ENCODE data around the gene CD300LG.

The CD300LG gene

DNA sequence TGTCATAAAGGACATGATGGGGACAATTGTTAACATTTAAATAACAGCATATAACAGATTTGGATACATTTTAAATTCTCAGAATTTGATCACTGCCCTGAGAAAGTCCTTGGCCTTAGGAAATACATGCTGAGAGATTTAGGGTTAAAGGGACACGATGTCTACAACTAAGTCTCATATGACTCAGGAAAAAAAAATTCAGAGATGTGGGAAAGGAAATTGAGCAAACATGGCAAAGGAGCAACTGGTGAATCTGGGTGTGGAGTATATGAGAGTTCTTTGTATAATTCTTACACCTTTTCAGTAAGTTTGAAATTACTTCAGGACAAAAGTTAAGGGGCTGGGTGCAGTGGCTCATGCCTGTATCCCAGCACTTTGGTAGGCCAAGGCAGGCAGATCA lies 32.3 kb upstream of the CD300LG start:
- peak; percentile 52 for DNase-seq (ENCODE audit: low read depth)

DNA sequence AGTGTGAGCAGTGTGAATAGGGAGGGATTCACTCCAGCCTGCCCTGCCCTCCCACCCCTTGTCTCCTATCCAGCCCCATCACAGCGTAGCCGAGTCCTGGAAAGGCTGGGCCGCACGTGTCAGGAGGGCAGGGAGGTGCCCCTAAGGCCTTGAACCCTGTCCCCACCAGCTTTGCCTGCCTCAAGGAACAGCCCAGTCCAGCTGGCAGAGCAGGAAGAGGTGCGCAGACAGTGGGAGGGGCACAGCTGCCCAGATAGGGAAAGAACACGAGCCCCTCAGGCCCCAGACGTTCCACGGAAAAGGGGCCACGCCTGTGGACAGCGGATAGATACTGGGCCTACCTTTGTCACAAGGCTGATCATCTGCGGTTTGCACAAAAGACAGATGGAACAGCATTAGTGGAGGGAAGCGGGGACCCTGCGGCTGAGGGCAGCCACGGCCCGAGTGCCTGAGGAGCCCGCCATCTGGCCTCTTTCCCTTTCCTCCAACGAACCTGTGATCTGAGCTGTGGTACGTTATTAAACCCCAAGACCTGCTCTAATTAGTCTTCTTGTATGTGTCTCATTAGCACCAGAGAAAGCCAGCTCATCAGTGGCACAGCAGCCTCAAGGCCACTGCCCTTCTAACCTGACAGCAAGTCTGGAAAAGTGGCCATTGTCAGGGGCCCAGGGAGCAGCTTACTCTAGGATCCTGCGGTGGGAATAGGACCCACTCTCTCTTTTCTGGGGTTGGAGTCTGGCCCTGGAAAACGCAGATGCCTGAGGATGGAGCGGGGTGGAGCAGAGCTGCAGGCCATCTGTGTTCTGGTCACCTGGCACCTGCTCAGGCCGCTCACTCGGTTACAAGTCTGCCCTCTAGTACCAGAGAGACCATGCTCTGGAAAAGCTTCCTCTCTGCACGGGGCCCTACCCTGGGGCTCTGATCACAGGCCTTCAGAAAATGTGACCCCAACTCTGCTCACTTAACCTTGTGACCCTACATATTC lies 30.3 kb upstream of the CD300LG start:
- TF ChIP-seq, protein P1, sequence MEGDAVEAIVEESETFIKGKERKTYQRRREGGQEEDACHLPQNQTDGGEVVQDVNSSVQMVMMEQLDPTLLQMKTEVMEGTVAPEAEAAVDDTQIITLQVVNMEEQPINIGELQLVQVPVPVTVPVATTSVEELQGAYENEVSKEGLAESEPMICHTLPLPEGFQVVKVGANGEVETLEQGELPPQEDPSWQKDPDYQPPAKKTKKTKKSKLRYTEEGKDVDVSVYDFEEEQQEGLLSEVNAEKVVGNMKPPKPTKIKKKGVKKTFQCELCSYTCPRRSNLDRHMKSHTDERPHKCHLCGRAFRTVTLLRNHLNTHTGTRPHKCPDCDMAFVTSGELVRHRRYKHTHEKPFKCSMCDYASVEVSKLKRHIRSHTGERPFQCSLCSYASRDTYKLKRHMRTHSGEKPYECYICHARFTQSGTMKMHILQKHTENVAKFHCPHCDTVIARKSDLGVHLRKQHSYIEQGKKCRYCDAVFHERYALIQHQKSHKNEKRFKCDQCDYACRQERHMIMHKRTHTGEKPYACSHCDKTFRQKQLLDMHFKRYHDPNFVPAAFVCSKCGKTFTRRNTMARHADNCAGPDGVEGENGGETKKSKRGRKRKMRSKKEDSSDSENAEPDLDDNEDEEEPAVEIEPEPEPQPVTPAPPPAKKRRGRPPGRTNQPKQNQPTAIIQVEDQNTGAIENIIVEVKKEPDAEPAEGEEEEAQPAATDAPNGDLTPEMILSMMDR (conservative IDR thresholded peaks at IDR 0.05; ENCODE audit: low read depth, low read length) = no peak
- H3K4me3 ChIP-seq (ENCODE audit: low read length) = no peak overlapping the region
- DNase-seq (ENCODE audit: low read depth) = no peak

More for the DNA sequence above, 32.3 kb upstream of the CD300LG start:
- no peak overlapping the region for H3K4me3 ChIP-seq (ENCODE audit: low read length)
- TF ChIP-seq, protein P1 (conservative IDR thresholded peaks at IDR 0.05; ENCODE audit: low read depth, low read length) = no peak

DNA sequence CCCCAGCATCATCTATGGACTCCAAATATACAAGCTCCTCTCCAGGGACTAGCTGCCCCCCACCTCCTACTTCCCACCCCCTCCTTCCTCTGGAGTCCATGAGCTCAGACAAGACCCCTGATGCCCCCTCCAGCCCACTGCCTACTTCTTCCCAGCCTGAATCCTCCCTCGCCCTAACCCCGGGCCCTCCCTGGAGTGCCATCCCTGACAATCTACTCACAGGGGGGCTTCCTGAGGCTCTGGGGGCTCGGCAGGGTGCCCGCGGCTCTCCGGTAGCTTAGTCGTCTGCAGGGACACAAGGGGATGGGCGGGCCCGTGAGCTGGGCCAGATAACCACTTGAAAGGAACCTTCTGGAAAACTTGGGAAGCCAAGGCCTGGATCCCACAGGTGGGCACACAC lies 29.1 kb upstream of the CD300LG start:
- no peak overlapping the region for H3K4me3 ChIP-seq (ENCODE audit: low read length)
- DNase-seq (ENCODE audit: low read depth) = no peak
- TF ChIP-seq, protein P1 (conservative IDR thresholded peaks at IDR 0.05; ENCODE audit: low read depth, low read length) = no peak

DNA sequence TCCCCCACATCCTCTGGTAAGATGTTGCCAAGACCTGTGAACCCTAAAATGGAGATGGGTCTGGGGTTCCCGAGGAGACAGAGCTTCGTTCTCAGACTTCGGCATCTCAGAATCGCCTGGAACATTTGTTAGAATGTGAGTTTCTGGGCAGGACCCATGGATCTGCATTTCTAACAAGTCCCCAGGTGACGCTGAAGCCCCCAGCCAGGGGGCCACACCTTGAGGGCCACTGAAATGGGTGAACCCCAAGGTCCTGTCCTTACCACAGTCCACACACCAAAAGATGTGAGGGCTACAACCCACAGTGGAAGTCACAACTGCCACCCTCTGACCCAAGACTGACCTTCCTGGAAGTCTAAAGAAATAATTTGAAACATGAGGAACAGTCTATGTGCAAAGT lies 28.0 kb upstream of the CD300LG start:
- no peak overlapping the region for H3K4me3 ChIP-seq (ENCODE audit: low read length)

DNA sequence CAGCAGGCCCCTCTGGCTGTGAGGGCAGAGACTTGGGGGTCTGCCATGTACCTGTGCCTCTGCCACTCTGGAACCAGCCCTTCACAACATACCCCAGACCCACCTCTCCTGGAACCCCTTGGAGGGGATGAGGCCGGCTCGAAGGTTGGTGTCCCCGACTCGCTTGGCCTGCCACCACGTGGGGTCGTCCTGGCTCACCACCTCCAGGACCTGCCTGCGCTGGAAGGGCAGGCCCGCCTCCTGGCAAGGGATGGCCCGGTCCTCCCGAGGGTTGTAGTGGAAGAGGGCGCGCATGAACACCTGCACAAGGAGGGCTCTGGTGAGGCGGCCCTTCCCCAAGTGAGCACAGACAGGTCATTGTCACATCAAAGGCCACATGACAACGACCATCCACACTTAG lies 26.2 kb upstream of the CD300LG start:
- H3K4me3 ChIP-seq (ENCODE audit: low read length) = no peak overlapping the region
- DNase-seq (ENCODE audit: low read depth) = no peak
- TF ChIP-seq, protein P1 (conservative IDR thresholded peaks at IDR 0.05; ENCODE audit: low read depth, low read length) = no peak

More for the DNA sequence above, 28.0 kb upstream of the CD300LG start:
- TF ChIP-seq, protein P1 (conservative IDR thresholded peaks at IDR 0.05; ENCODE audit: low read depth, low read length) = no peak
- no peak for DNase-seq (ENCODE audit: low read depth)

DNA sequence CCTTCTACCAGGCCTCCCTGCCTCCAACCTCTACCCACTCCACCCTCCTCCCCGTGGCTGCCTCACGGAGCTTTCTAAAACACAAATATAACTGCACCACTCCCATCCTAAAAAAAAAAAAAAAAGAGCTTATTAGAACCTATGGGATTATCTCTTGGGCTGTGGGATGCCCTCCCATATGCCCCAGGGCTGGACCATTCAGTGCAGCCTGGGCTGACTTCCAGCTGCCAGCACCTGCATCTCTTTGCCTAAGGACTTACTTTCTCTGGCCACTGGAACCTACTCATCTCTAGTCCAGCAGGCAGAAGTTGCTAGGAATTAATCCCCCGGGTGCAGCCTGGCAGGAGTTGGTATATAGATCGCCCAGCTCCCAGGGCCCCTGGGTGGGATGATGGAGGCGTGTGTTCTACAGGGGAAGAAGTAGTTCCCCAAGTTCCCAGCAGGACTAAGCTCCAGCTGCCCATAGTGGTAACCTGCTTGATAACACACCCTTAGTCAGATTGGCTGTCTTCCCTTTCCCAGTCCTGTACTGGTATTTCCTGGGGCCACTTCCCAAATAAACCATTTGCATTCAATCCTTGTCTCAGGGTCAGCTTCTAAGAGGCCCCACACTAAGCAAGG lies 24.3 kb upstream of the CD300LG start:
- TF ChIP-seq, protein P1 (conservative IDR thresholded peaks at IDR 0.05; ENCODE audit: low read depth, low read length) = no peak
- DNase-seq (ENCODE audit: low read depth) = no peak
- H3K4me3 ChIP-seq (ENCODE audit: low read length) = no peak overlapping the region

All from retinal pigment epithelial cell (primary cell).